GM18502 (cell line): Measurements from ENCODE around the gene FZD4.
"Not testable (repeated sequence)": the region's sequence is repeated elsewhere in the genome, so short reads cannot be mapped to it uniquely, and the experiment has no call there.

Experiments
- ATAC-seq: cut with Tn5 transposase; IDR thresholded peaks from one replicate; pipeline ENCODE4 v1.9.1; 2021; ENCODE audit warnings: mild to moderate bottlenecking; ENCODE audit not compliant: unreplicated experiment, poor library complexity

The FZD4 gene

GRCh38 chr11:86916330-86916729 is 38.9 kb downstream of the FZD4 start:
- no peak for ATAC-seq

DNA sequence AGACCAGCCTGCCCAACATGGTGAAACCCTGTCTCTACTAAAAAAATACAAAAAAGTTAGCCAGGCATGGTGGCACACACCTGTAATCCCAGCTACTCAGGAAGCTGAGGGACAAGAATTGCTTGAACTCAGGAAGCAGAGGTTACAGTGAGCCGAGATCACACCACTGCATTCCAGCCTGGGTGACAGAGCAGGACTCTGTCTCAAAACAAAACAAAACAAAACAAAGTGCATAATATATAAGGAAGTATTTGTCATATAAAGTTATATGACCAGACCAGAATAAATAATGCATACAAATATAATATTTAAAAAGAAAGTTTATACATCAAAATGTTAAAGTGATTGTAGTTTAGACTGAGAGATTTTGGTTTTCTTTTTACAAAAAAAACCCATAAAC is 39.3 kb downstream of the FZD4 start:
- not testable (repeated sequence) for ATAC-seq

DNA sequence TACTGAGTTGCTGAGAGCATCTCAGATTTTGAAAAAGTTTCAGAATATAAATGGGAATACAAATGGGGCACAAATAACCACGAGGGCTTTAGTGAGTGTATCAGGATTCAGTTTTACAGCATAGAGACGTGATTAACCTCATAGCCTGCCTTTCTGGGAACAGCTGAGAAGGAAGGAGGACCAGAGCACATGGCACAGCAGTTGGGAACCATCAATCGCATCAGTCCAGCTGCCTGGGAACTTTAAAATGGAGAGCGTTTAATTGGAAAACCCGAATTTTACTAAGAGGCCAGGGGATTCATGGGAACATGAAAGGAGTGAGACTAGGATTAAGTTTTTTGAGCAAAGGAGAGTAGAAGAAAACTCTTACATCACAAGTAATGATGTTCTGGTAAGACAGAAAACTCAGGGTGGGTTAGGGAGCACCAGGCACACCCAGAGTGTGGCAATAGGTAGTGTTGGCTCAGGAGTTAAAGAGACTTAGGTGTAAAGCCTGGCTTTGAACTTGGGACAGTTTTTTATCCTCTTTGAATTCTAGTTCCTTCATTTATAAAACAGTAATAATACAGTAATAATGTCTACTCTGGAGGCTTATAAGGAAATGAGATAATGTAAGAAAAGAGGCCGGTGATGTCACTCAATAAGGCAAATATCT is 40.2 kb downstream of the FZD4 start:
- ATAC-seq, result no peak

- no peak for ATAC-seq
These were observed 43.0 kb downstream of the FZD4 start for GRCh38 chr11:86912238-86912637.

- ATAC-seq, result no peak
These were observed 44.6 kb downstream of the FZD4 start for GRCh38 chr11:86910592-86910991.

DNA sequence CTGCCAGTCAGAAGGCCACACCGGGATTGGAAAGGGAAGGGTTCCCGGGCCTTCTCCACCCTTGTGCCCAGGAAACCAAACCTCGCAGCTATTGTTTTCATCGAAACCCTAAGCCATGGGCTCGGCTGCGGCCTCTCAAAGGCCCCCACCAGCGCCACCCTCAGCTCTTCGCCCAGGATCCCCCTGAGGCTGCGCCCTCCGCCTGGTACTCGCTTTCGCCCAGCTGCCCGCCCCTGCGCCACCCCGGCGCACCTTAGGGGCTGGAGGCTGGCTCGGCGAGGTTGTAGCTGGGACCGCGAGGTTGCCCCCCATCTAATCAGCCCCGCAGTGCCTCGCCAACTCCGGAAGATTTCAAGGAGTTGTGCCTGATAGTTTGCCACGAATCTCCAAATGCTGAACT is 49.0 kb downstream of the FZD4 start:
- ATAC-seq, result no peak

GRCh38 chr11:86905252-86905651 is 49.9 kb downstream of the FZD4 start:
- no peak for ATAC-seq

DNA sequence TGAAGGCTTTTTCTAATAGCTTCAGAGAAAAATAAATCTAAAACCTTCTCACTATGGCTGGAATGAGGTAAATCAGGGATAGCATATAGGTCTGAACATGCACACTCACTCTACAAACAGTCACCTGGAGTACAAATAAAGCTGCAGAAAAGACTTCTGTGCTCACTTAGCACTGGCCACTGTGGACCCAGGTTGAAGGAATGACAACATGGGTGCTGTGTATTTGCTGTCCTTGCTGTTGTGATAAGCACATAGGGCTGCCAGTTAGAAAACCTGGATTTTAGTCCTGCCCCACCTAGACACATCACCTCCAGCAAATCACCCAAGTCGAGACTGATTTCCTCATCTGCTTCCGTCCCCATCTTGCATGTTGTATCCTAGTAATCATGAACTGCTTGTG is 51.2 kb downstream of the FZD4 start:
- ATAC-seq, result no peak

DNA sequence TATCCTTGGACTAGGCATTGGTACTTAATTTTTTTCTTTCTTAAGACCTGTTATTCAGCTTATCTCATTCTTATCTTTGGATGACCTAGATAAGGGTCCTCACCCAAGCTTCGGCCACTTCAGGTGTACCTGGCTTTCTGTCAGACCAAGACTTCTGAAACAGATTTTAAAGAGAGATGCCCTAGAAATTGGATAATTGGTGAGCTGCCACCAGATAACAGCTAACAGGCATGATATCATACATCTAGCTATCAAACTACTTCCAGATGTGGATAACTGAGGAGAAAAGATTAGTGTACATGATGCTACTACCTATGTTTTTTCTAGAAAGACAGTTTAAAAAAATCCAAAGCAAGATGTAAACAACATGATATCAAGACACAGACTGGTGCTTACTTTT is 52.9 kb downstream of the FZD4 start:
- no peak for ATAC-seq

- ATAC-seq, result no peak
These were observed 53.6 kb downstream of the FZD4 start for GRCh38 chr11:86901599-86901998.

DNA sequence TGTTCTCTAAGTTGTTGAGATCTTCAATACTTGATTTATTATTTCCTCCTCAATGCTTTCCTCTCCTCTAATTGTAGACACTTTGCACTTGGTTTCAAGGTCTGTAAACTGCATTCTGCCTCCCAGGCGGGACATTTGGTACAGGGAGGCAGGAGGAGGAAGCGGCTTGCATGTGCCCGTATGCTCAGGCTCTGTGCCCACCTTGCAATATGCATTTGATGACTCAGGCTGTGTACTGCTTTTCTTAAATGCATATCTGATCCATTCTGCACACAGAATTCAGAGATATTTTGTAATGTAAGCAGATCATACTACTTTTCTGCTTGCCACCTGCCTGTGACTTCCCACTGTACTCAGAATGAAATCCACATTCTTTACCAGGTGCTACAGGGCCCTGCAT is 55.0 kb downstream of the FZD4 start:
- no peak for ATAC-seq

GRCh38 chr11:86898689-86899088 is 56.5 kb downstream of the FZD4 start:
- no peak for ATAC-seq

DNA sequence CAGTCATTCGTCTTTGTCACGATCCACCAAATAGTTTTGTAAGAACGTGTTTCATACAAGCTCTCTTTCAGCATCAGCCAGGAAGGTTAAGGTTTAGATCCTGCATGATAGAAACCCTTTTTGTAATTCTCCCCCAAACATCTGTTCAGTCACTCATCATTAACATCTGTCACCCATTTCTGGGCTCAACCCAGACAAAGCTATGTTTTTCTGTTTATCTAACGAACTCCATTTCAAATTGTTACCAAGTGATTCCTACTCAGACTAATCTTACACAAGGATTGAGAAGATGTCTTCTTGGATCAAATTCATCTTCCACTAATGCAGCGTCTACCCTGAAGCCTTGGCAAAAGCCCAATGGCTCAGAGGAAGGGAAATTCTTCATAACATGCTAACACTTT is 58.8 kb downstream of the FZD4 start:
- ATAC-seq, result no peak
